ENCODE results near the gene ATG7.

- TF ChIP-seq POLR2A (IDR thresholded peaks at IDR 0.05) (no peak), CTCF (IDR thresholded peaks at IDR 0.05) (no peak)
These were observed 58.9 kb downstream of the ATG7 start for GRCh38 chr3:11331101-11331500.

All from vagina (tissue), 2 donors.